C4-2B (cell line): ENCODE results near the gene TMEM184A.

Source experiments
- ZFX ChIP-seq: fragments of 450-650 bp; IDR thresholded peaks from 2 replicates; pipeline ENCODE4 v1.6.1; 2017
- TF ChIP-seq, protein P1 (sequence below): fragments of 450-650 bp; conservative IDR thresholded peaks from 2 replicates; pipeline ENCODE4 v1.5.1; 2017; ENCODE audit warnings: mild to moderate bottlenecking

GRCh38 chr7:1546274-1546908 lies 9.6 kb downstream of the TMEM184A start:
- TF ChIP-seq, protein P1, sequence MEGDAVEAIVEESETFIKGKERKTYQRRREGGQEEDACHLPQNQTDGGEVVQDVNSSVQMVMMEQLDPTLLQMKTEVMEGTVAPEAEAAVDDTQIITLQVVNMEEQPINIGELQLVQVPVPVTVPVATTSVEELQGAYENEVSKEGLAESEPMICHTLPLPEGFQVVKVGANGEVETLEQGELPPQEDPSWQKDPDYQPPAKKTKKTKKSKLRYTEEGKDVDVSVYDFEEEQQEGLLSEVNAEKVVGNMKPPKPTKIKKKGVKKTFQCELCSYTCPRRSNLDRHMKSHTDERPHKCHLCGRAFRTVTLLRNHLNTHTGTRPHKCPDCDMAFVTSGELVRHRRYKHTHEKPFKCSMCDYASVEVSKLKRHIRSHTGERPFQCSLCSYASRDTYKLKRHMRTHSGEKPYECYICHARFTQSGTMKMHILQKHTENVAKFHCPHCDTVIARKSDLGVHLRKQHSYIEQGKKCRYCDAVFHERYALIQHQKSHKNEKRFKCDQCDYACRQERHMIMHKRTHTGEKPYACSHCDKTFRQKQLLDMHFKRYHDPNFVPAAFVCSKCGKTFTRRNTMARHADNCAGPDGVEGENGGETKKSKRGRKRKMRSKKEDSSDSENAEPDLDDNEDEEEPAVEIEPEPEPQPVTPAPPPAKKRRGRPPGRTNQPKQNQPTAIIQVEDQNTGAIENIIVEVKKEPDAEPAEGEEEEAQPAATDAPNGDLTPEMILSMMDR = no peak
- no peak for TF ChIP-seq ZFX
